SK-N-MC (cell line): Measurements from ENCODE around the gene RNF150.

Experiments
- EZH2 ChIP-seq: fragments of 200-600 bp; sonication (generic); IDR thresholded peaks from one replicate; pipeline ENCODE4 v1.6.1; 2017; ENCODE audit warnings: antibody characterized with exemption
- FOXP2 ChIP-seq: optimal IDR thresholded peaks from 2 replicates; pipeline ENCODE3; 2011; ENCODE audit warnings: mild to moderate bottlenecking, moderate library complexity; ENCODE audit not compliant: insufficient read depth; ENCODE audit errors: extremely low read length, control extremely low read depth
- POLR2AphosphoS5 ChIP-seq: IDR thresholded peaks from 2 replicates; pipeline ENCODE4 v1.6.1; 2012; ENCODE audit warnings: mild to moderate bottlenecking, low read depth, low read length, borderline replicate concordance

DNA sequence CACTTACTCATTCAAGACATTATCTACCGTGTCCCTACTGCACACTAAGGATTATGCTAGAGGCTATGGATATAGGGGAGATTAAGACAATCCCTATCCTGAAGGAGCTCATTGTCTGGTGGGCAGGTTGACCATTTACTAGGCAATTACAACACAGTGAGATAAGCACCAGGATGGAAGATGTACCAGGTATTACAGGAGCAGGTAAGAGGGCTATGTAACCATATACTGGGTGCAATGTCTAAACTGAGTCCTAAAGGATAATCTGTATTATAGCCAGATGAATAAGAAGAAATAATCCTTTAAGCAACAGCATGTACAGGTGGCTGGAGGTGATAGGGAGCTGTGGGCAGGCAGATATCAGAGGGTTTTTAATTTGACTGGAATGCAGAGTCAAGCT, 263.8 kb downstream of the RNF150 start:
- TF ChIP-seq POLR2AphosphoS5 = no peak
- TF ChIP-seq EZH2 = no peak
- no peak for TF ChIP-seq FOXP2
